ENCODE measurements around the gene ASTN2. TPM values are rescaled to one million over a fixed set of nuclear protein-coding genes. Genes with fewer than 3 reads are reported as not detected.
A peak's percentile ranks its signal among the peaks of the same experiment; 100 is the strongest.

ASTN2 gene
- total RNA-seq, 2 donors from 2014 or later, result 113 to 153 TPM

GRCh38 chr9:116656977-116657376 is 757.9 kb downstream of the ASTN2 start:
- no peak for DNase-seq (ENCODE audit: low spot score)
- Histone ChIP-seq H3K27me3 (replicated peaks; ENCODE audit: insufficient read depth) (no peaks in the 10 kb centered on the region), H3K36me3 (no peaks in the 10 kb centered on the region), H3K4me1 (replicated peaks) (no peaks in the 10 kb centered on the region), H3K9me3 (no peaks in the 10 kb centered on the region), H3K4me3 (no peak overlapping the region), H3K27ac (no peak overlapping the region)
- intact Hi-C loops (cut with DNase I), result no loop called here
- TF ChIP-seq, protein P1, sequence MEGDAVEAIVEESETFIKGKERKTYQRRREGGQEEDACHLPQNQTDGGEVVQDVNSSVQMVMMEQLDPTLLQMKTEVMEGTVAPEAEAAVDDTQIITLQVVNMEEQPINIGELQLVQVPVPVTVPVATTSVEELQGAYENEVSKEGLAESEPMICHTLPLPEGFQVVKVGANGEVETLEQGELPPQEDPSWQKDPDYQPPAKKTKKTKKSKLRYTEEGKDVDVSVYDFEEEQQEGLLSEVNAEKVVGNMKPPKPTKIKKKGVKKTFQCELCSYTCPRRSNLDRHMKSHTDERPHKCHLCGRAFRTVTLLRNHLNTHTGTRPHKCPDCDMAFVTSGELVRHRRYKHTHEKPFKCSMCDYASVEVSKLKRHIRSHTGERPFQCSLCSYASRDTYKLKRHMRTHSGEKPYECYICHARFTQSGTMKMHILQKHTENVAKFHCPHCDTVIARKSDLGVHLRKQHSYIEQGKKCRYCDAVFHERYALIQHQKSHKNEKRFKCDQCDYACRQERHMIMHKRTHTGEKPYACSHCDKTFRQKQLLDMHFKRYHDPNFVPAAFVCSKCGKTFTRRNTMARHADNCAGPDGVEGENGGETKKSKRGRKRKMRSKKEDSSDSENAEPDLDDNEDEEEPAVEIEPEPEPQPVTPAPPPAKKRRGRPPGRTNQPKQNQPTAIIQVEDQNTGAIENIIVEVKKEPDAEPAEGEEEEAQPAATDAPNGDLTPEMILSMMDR (IDR thresholded peaks at IDR 0.05), result no peak
- TF ChIP-seq POLR2AphosphoS5 (IDR thresholded peaks at IDR 0.05) (no peak), POLR2A (IDR thresholded peaks at IDR 0.05) (no peak)
- WGBS, result 26% methylated on average over 2 of the region's 2 CpGs

- intact Hi-C loops (cut with DNase I), result no loop called here
- no peaks in the 10 kb centered on the region for H3K9me3 ChIP-seq
- H3K4me3 ChIP-seq, result no peak overlapping the region
- no peaks in the 10 kb centered on the region for H3K27me3 ChIP-seq (replicated peaks; ENCODE audit: insufficient read depth)
- no peaks in the 10 kb centered on the region for H3K4me1 ChIP-seq (replicated peaks)
- DNase-seq (ENCODE audit: low spot score), result no peak
- TF ChIP-seq POLR2AphosphoS5 (IDR thresholded peaks at IDR 0.05) (no peak), POLR2A (IDR thresholded peaks at IDR 0.05) (no peak)
- TF ChIP-seq, protein P1 (IDR thresholded peaks at IDR 0.05), result no peak
- no peak overlapping the region for H3K27ac ChIP-seq
- H3K36me3 ChIP-seq, result no peaks in the 10 kb centered on the region
- 23% methylated on average over 5 of the region's 5 CpGs for WGBS
Measured at GRCh38 chr9:116656501-116656971, 758.3 kb downstream of the ASTN2 start.

- Histone ChIP-seq H3K9me3 (no peaks in the 10 kb centered on the region), H3K27me3 (replicated peaks; ENCODE audit: insufficient read depth) (no peaks in the 10 kb centered on the region), H3K27ac (no peak overlapping the region), H3K36me3 (no peaks in the 10 kb centered on the region), H3K4me3 (no peak overlapping the region), H3K4me1 (replicated peaks) (no peaks in the 10 kb centered on the region)
- no peak for TF ChIP-seq POLR2A (IDR thresholded peaks at IDR 0.05)
- intact Hi-C loops (cut with DNase I), result no loop called here
- no peak for DNase-seq (ENCODE audit: low spot score)
- 58% methylated on average over 3 of the region's 3 CpGs for WGBS
Measured at GRCh38 chr9:116654059-116654355, 760.9 kb downstream of the ASTN2 start.

GRCh38 chr9:116653348-116654058 is 761.4 kb downstream of the ASTN2 start:
- WGBS, result 68% methylated on average over 7 of the region's 7 CpGs
- Histone ChIP-seq H3K9me3 (no peaks in the 10 kb centered on the region), H3K4me1 (replicated peaks) (no peaks in the 10 kb centered on the region), H3K27ac (no peak overlapping the region), H3K36me3 (no peaks in the 10 kb centered on the region), H3K4me3 (no peak overlapping the region), H3K27me3 (replicated peaks; ENCODE audit: insufficient read depth) (no peaks in the 10 kb centered on the region)
- TF ChIP-seq POLR2A (IDR thresholded peaks at IDR 0.05) (no peak), POLR2AphosphoS5 (IDR thresholded peaks at IDR 0.05) (no peak)
- TF ChIP-seq, protein P1 (IDR thresholded peaks at IDR 0.05), result no peak
- DNase-seq (ENCODE audit: low spot score), result no peak
- intact Hi-C loops (cut with DNase I), result no loop called here

DNA sequence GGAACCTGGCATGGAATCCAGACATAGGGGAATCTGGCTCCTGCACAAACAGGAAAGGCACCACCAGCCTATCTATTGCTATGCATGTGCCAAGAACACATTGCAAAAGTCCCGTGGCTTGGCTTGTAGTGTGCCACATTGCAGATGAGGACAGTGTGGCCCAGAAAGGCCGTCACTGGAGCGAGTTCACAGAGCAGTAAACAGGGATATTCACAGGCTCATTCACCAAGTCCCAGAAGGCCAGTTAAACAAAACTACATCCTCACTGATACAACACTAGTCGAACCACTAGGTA is 767.4 kb downstream of the ASTN2 start:
- 60% methylated on average over 4 of the region's 4 CpGs for WGBS
- H3K9me3 ChIP-seq, result no peaks in the 10 kb centered on the region
- intact Hi-C loops (cut with DNase I), result loop anchor here (2.0 to 5.0 kb wide), 2 partner anchors 495 to 1050 kb away; partner anchors contain the start of gene PAPPA
- DNase-seq (ENCODE audit: low spot score), result no peak
- no peak overlapping the region for H3K27ac ChIP-seq
- no peak overlapping the region for H3K4me3 ChIP-seq
- no peaks in the 10 kb centered on the region for H3K36me3 ChIP-seq
- TF ChIP-seq, protein P1 (IDR thresholded peaks at IDR 0.05), result no peak
- TF ChIP-seq POLR2AphosphoS5 (IDR thresholded peaks at IDR 0.05) (peak; percentile 16), POLR2A (IDR thresholded peaks at IDR 0.05) (no peak)
- no peaks in the 10 kb centered on the region for H3K4me1 ChIP-seq (replicated peaks)
- H3K27me3 ChIP-seq (replicated peaks; ENCODE audit: insufficient read depth), result no peaks in the 10 kb centered on the region

Data from prostate gland (tissue), 2 donors.